GM15510 (cell line): ENCODE data around the gene HS2ST1.
A peak's percentile ranks its signal among the peaks of the same experiment; 100 is the strongest.

Experiments used
- POLR2A ChIP-seq: IDR thresholded peaks from 3 replicates; pipeline ENCODE4 v1.6.1; 2011; ENCODE audit warnings: borderline replicate concordance; ENCODE audit not compliant: insufficient read length; ENCODE audit errors: extremely low read depth

HS2ST1 gene

GRCh38 chr1:86914601-86914997 is at the start of gene HS2ST1:
Gene HS2ST1, plus strand, starts transcription at chr1:86914635.
- peak; percentile 74 for TF ChIP-seq POLR2A

GRCh38 chr1:86865973-86866637 is 48.3 kb upstream of the HS2ST1 start:
- no peak for TF ChIP-seq POLR2A

GRCh38 chr1:86866665-86867064 is 47.8 kb upstream of the HS2ST1 start:
- no peak for TF ChIP-seq POLR2A

GRCh38 chr1:86868477-86868876 is 46.0 kb upstream of the HS2ST1 start:
- TF ChIP-seq POLR2A, result no peak

GRCh38 chr1:86871001-86871400 is 43.4 kb upstream of the HS2ST1 start:
- no peak for TF ChIP-seq POLR2A

- no peak for TF ChIP-seq POLR2A
Measured at GRCh38 chr1:86872086-86872485, 42.3 kb upstream of the HS2ST1 start.

- no peak for TF ChIP-seq POLR2A
Measured at GRCh38 chr1:86875722-86876121, 38.7 kb upstream of the HS2ST1 start.

GRCh38 chr1:86887479-86888162 is 26.8 kb upstream of the HS2ST1 start:
- no peak for TF ChIP-seq POLR2A

- no peak for TF ChIP-seq POLR2A
Measured at GRCh38 chr1:86888327-86888726, 26.1 kb upstream of the HS2ST1 start.

GRCh38 chr1:86905875-86906274 is 8.6 kb upstream of the HS2ST1 start:
- no peak for TF ChIP-seq POLR2A

GRCh38 chr1:86906419-86906818 is 8.0 kb upstream of the HS2ST1 start:
- no peak for TF ChIP-seq POLR2A

- TF ChIP-seq POLR2A, result no peak
Measured at GRCh38 chr1:86912281-86912900, 2.0 kb upstream of the HS2ST1 start.

- TF ChIP-seq POLR2A, result no peak
Measured at GRCh38 chr1:86913399-86913895, 988 bp upstream of the HS2ST1 start.

GRCh38 chr1:86913896-86914600 is 387 bp upstream of the HS2ST1 start, which contains the start of gene SELENOF:
Gene SELENOF, minus strand, starts transcription at chr1:86914126. Its CDS starts 15 bp downstream, at chr1:86914111.
- peak; percentile 78 for TF ChIP-seq POLR2A

GRCh38 chr1:86914998-86915736 is 732 bp downstream of the HS2ST1 start:
- no peak for TF ChIP-seq POLR2A

- no peak for TF ChIP-seq POLR2A
Measured at GRCh38 chr1:86915737-86916235, 1.4 kb downstream of the HS2ST1 start.
